ENCODE results near the gene DENND6A.

DNA sequence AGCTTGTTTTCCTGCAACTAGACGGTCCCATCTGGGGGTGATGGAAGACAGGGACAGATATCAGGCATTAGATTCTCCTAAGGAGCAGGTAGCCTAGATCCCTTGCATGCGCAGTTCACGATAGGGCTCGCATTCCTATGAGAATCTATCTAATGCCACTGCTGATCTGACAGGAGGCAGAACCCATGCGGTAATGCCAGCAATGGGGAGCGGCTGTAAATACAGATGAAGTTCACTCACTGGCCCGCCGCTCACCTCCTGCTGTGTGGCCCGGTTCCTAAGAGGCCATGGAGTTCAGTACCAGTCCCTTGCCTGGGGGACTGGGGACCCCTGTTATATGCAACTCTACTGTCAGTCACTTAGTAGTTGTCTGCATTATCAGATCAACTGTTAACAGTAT is 7.9 kb upstream of the DENND6A start:
- no peak for TF ChIP-seq EZH2phosphoT487 (conservative IDR thresholded peaks at IDR 0.05; ENCODE audit: low read length)
- TF ChIP-seq, protein P1, sequence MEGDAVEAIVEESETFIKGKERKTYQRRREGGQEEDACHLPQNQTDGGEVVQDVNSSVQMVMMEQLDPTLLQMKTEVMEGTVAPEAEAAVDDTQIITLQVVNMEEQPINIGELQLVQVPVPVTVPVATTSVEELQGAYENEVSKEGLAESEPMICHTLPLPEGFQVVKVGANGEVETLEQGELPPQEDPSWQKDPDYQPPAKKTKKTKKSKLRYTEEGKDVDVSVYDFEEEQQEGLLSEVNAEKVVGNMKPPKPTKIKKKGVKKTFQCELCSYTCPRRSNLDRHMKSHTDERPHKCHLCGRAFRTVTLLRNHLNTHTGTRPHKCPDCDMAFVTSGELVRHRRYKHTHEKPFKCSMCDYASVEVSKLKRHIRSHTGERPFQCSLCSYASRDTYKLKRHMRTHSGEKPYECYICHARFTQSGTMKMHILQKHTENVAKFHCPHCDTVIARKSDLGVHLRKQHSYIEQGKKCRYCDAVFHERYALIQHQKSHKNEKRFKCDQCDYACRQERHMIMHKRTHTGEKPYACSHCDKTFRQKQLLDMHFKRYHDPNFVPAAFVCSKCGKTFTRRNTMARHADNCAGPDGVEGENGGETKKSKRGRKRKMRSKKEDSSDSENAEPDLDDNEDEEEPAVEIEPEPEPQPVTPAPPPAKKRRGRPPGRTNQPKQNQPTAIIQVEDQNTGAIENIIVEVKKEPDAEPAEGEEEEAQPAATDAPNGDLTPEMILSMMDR (IDR thresholded peaks at IDR 0.05; ENCODE audit: insufficient read depth, low read length, poor library complexity, severe bottlenecking) = no peak
